HCT116 (cell line): ENCODE measurements around the gene CCDC92B. TPM values are rescaled to one million over a fixed set of nuclear protein-coding genes. Genes with fewer than 3 reads are reported as not detected.

Experiments used
- ATAC-seq: fragments of 200-7000 bp; cut with Tn5 transposase; 2 replicates; pipeline ENCODE4 v1.9.1; 2020; ENCODE audit warnings: mild to moderate bottlenecking, moderate library complexity
- BruUV-seq: library from RNA; stranded (reverse); fragments of 400-500 nt; replicated peaks from 2 replicates; lab custom pipeline; 2021; lab: Mats Ljungman, UMichigan
- CTCF ChIA-PET: fragments of 300-600 bp; sonication (Branson Sonifier 250); formaldehyde crosslinking; loops from one replicate; lab custom pipeline; 2021; ENCODE audit warnings: antibody characterized with exemption; lab: Charles Lee
- POLR2A ChIA-PET: fragments of 300-600, 350-600 bp; sonication (Branson Sonifier 250); formaldehyde crosslinking; loops from one replicate; lab custom pipeline; 2021; ENCODE audit warnings: antibody characterized with exemption; lab: Charles Lee
- RAD21 ChIA-PET, 2 experiments: fragments of 300-600 bp; sonication (Branson Sonifier 250); formaldehyde crosslinking; loops; one replicate each; lab custom pipeline; 2023; ENCODE audit warnings: low total read pairs in 2 of 2; ENCODE audit not compliant: uncharacterized antibody in 2 of 2, unreplicated experiment in 2 of 2, low non-redundant PET in 1 of 2; lab: Charles Lee
- DNase-seq: peaks from one replicate; pipeline ENCODE4 v3.0.0-alpha.2; 2010; ENCODE audit warnings: low read depth, low spot score
- H2AFZ ChIP-seq: fragments of 200-600 bp; shearing (Covaris generic), sonication (generic); 2 replicates; pipeline ENCODE4 v1.6.1; 2017; ENCODE audit warnings: low read depth, mixed run types, mixed read lengths, antibody characterized with exemption, low read length; ENCODE audit not compliant: poor library complexity, severe bottlenecking
- H3K27ac ChIP-seq: 2 replicates; pipeline ENCODE4 v1.5.1; 2012; ENCODE audit warnings: low read depth, low read length
- H3K27me3 ChIP-seq: fragments of 200-600 bp; sonication (generic); 2 replicates; pipeline ENCODE4 v1.6.1; 2016; ENCODE audit warnings: mixed run types, low read length, mixed read lengths; ENCODE audit not compliant: insufficient read depth
- H3K36me3 ChIP-seq, 2 experiments: fragments of 200-500 bp in 1 of 2; fragments of 200-600 bp in 1 of 2; sonication (Bioruptor generic) in 1 of 2; sonication (generic) in 1 of 2; 2 replicates each; pipeline versions ENCODE4 v1.5.1 to v1.6.1; 2014 to 2016; ENCODE audit warnings: low read length in 2 of 2, inconsistent platforms in 1 of 2, mixed read lengths in 1 of 2, mixed run types in 1 of 2; ENCODE audit not compliant: insufficient read depth in 2 of 2, control insufficient read depth in 1 of 2
- H3K4me1 ChIP-seq, 2 experiments: fragments of 200-600 bp in 1 of 2; sonication (generic) in 1 of 2; 2 replicates each; pipeline versions ENCODE4 v1.5.1 to v1.6.1; 2012 to 2017; ENCODE audit warnings: low read length in 2 of 2, inconsistent platforms in 1 of 2, mild to moderate bottlenecking in 1 of 2, mixed read lengths in 1 of 2, mixed run types in 1 of 2, moderate library complexity in 1 of 2; ENCODE audit not compliant: insufficient read depth in 2 of 2, control insufficient read depth in 1 of 2
- H3K4me2 ChIP-seq: fragments of 200-600 bp; sonication (generic); 2 replicates; pipeline ENCODE4 v1.6.1; 2017; ENCODE audit warnings: mixed run types, low read length, mixed read lengths
- H3K4me3 ChIP-seq, 2 experiments: fragments of 200-600 bp in 1 of 2; sonication (generic) in 1 of 2; replicated peaks in 1 of 2; 2 replicates each; pipeline ENCODE4 v1.5.1; 2011 to 2016; ENCODE audit warnings: low read length in 2 of 2, control low read depth in 1 of 2, low read depth in 1 of 2, mild to moderate bottlenecking in 1 of 2, mixed read lengths in 1 of 2, mixed run types in 1 of 2
- H3K79me2 ChIP-seq: fragments of 200-600 bp; sonication (generic); 2 replicates; pipeline ENCODE4 v1.6.1; 2017; ENCODE audit warnings: mild to moderate bottlenecking, mixed run types, low read length, moderate library complexity, mixed read lengths; ENCODE audit not compliant: insufficient read depth
- H3K9ac ChIP-seq: fragments of 200-600 bp; sonication (generic); 2 replicates; pipeline ENCODE4 v1.6.1; 2016; ENCODE audit warnings: low read length, mixed read lengths
- H3K9me2 ChIP-seq: fragments of 200-600 bp; sonication (generic), shearing (Covaris generic); 2 replicates; pipeline ENCODE4 v1.6.1; 2017; ENCODE audit warnings: mixed run types, mild to moderate bottlenecking, moderate library complexity; ENCODE audit not compliant: insufficient read depth
- H3K9me3 ChIP-seq, 2 experiments: fragments of 200-500 bp in 1 of 2; fragments of 200-600 bp in 1 of 2; sonication (Bioruptor generic) in 1 of 2; sonication (generic) in 1 of 2; 2 replicates each; pipeline ENCODE4 v1.6.1; 2014 to 2017; ENCODE audit warnings: low read length in 2 of 2, mixed read lengths in 2 of 2, inconsistent platforms in 1 of 2, low read depth in 1 of 2, mild to moderate bottlenecking in 1 of 2, mixed run types in 1 of 2, moderate library complexity in 1 of 2; ENCODE audit not compliant: control insufficient read depth in 1 of 2, insufficient read depth in 1 of 2
- H4K20me1 ChIP-seq: fragments of 200-600 bp; sonication (generic), shearing (Covaris generic); 2 replicates; pipeline ENCODE4 v1.6.1; 2017; ENCODE audit warnings: mixed run types, mild to moderate bottlenecking, moderate library complexity; ENCODE audit not compliant: insufficient read depth
- CEBPB ChIP-seq: IDR thresholded peaks from 2 replicates; pipeline ENCODE4 v1.6.1; 2012; ENCODE audit warnings: low read depth
- CTCF ChIP-seq, 3 experiments: fragments of 200-600 bp in 1 of 3; sonication (generic) in 1 of 3; IDR thresholded peaks in 2 of 3; conservative IDR thresholded peaks in 1 of 3; 2 replicates each; pipeline ENCODE4 v1.5.1; 2012 to 2017; ENCODE audit warnings: low read depth in 2 of 3, low read length in 2 of 3, antibody characterized with exemption in 1 of 3, borderline replicate concordance in 1 of 3, control low read depth in 1 of 3, mild to moderate bottlenecking in 1 of 3, mixed read lengths in 1 of 3, mixed run types in 1 of 3, moderate library complexity in 1 of 3; ENCODE audit not compliant: insufficient read depth in 1 of 3
- EGR1 ChIP-seq: IDR thresholded peaks from 2 replicates; pipeline ENCODE4 v1.6.1; 2012; ENCODE audit warnings: low read depth
- FOSL1 ChIP-seq: IDR thresholded peaks from 2 replicates; pipeline ENCODE4 v1.6.1; 2012; ENCODE audit warnings: low read depth
- JUND ChIP-seq: IDR thresholded peaks from 2 replicates; pipeline ENCODE4 v1.6.1; 2012
- POLR2A ChIP-seq: IDR thresholded peaks from 2 replicates; pipeline ENCODE4 v1.7.0; 2011; ENCODE audit warnings: borderline replicate concordance; ENCODE audit not compliant: insufficient read depth, insufficient read length; ENCODE audit errors: extremely low read depth
- POLR2AphosphoS5 ChIP-seq: IDR thresholded peaks from 2 replicates; pipeline ENCODE4 v1.6.1; 2011; ENCODE audit warnings: mild to moderate bottlenecking, low read depth, low read length, moderate library complexity
- SIN3A ChIP-seq: IDR thresholded peaks from 2 replicates; pipeline ENCODE4 v1.6.1; 2012; ENCODE audit warnings: low read depth
- SP1 ChIP-seq: IDR thresholded peaks from 2 replicates; pipeline ENCODE4 v1.6.1; 2012; ENCODE audit warnings: low read depth
- SRF ChIP-seq: IDR thresholded peaks from 2 replicates; pipeline ENCODE4 v1.6.1; 2012; ENCODE audit warnings: low read depth
- TCF7L2 ChIP-seq: IDR thresholded peaks from 2 replicates; pipeline ENCODE4 v1.7.0; 2011; ENCODE audit warnings: borderline replicate concordance, inconsistent platforms; ENCODE audit not compliant: insufficient read depth, insufficient read length; ENCODE audit errors: extremely low read depth
- ZFX ChIP-seq: fragments of 450-650 bp; IDR thresholded peaks from 2 replicates; pipeline ENCODE4 v1.6.1; 2017
- ZNF274 ChIP-seq: fragments of 200-500 bp; sonication (Bioruptor generic); IDR thresholded peaks from 2 replicates; pipeline ENCODE4 v1.6.1; 2014; ENCODE audit warnings: mild to moderate bottlenecking, low read depth, low read length, inconsistent platforms
- intact Hi-C: fragments of 100-400 bp; cut with micrococcal nuclease; formaldehyde crosslinking; loops from 2 replicates; pipeline ENCODE4 v1.10.0; 2022
- total RNA-seq: library from RNA; stranded (reverse); gene quantifications from one replicate; pipeline ENCODE4 v1.2.1, GENCODE V29; 2021; ENCODE audit not compliant: unreplicated experiment

CCDC92B gene
- total RNA-seq, 1 experiment from 2014 or later: 0.17 TPM

GRCh38 chr17:2780931-2781454 lies 31.5 kb upstream of the CCDC92B start:
- H3K79me2 ChIP-seq: no peaks in the 10 kb centered on the region
- H3K9me3 ChIP-seq: no peaks in the 10 kb centered on the region
- CTCF ChIA-PET: no interaction called here
- BruUV-seq: no TSS peak
- H3K9me2 ChIP-seq: no peaks in the 10 kb centered on the region
- no peaks in the 10 kb centered on the region for H3K27me3 ChIP-seq
- POLR2A ChIA-PET: no interaction called here
- H4K20me1 ChIP-seq: no peaks in the 10 kb centered on the region
- no peak overlapping the region for H3K4me3 ChIP-seq
- H3K27ac ChIP-seq: no peak overlapping the region
- no peak overlapping the region for H3K9ac ChIP-seq
- H2AFZ ChIP-seq: no peak overlapping the region
- intact Hi-C loops: no loop called here
- RAD21 ChIA-PET: no interaction called here
- no peak for ATAC-seq
- TF ChIP-seq SRF (no peak), ZNF274 (no peak), SP1 (no peak), CEBPB (no peak), POLR2AphosphoS5 (no peak), POLR2A (no peak), JUND (no peak), ZFX (no peak), FOSL1 (no peak), EGR1 (no peak), CTCF (IDR thresholded peaks at IDR 0.05 in 2 of 3, conservative IDR thresholded peaks at IDR 0.05 in 1 of 3; ENCODE audit: borderline replicate concordance in 1 of 3, insufficient read depth in 1 of 3, low read depth in 2 of 3, low read length in 2 of 3) (no peak), SIN3A (no peak), TCF7L2 (no peak)
- TF ChIP-seq, all 23 proteins: peak for 0
- no peak overlapping the region for H3K4me2 ChIP-seq
- H3K4me1 ChIP-seq: peaks cover 5 to 9% of the 10 kb centered on the region in 2 experiments; a peak in 2 of 4 replicates
- no peaks in the 10 kb centered on the region for H3K36me3 ChIP-seq
- no peak for DNase-seq
